ENCODE results near the gene HIVEP3.
"Not testable (repeated sequence)": the region's sequence is repeated elsewhere in the genome, so short reads cannot be mapped to it uniquely, and the experiment has no call there.

GRCh38 chr1:41945946-41946345 is 27.2 kb upstream of the HIVEP3 start:
- TF ChIP-seq, protein P1, sequence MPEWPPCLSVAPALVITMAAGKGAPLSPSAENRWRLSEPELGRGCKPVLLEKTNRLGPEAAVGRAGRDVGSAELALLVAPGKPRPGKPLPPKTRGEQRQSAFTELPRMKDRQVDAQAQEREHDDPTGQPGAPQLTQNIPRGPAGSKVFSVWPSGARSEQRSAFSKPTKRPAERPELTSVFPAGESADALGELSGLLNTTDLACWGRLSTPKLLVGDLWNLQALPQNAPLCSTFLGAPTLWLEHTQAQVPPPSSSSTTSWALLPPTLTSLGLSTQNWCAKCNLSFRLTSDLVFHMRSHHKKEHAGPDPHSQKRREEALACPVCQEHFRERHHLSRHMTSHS (tag by site-specific recombination; IDR thresholded peaks at IDR 0.05): not testable (repeated sequence)
- TF ChIP-seq CTCF (tag by site-specific recombination; IDR thresholded peaks at IDR 0.05); ZBTB17 (tag by site-specific recombination; IDR thresholded peaks at IDR 0.05); ZNF350 (tag by site-specific recombination; IDR thresholded peaks at IDR 0.05); ZFP41 (tag by site-specific recombination; IDR thresholded peaks at IDR 0.05; ENCODE audit: borderline replicate concordance): not testable (repeated sequence)

All from HEK293 (cell line).